AG08395 (cell line): ENCODE measurements around the gene BABAM2.

Experiments used
- DNase-seq: peaks from one replicate; pipeline ENCODE4 v3.0.0; 2012; ENCODE audit warnings: mixed read lengths, low spot score

Gene BABAM2

GRCh38 chr2:27912512-27912911 is 22.0 kb downstream of the BABAM2 start:
- no peak for DNase-seq

GRCh38 chr2:27914041-27914804 is 23.7 kb downstream of the BABAM2 start:
- peak; percentile 5 for DNase-seq

- DNase-seq, result no peak
Observed at GRCh38 chr2:27914805-27915175, 24.3 kb downstream of the BABAM2 start.

DNA sequence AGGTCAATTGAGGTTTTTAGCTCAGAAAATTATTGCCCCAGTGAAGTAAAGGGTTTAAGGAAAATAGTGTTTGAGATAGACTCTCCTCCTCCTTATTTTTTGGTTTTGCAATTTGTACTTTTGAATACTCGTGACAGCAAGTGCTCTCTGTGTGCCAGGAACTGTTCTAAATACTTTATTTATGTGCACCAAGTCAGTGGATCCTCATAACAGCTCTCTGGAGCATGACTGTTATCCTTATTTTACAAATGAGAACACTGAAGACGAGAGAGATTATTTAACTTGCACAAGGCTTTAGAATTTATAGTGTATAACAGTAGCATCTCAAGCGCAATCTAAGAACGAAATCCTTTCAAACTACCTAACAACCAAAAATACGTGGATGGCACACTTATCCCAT is 24.7 kb downstream of the BABAM2 start:
- DNase-seq, result no peak

GRCh38 chr2:27915874-27916273 is 25.3 kb downstream of the BABAM2 start:
- DNase-seq, result no peak

DNA sequence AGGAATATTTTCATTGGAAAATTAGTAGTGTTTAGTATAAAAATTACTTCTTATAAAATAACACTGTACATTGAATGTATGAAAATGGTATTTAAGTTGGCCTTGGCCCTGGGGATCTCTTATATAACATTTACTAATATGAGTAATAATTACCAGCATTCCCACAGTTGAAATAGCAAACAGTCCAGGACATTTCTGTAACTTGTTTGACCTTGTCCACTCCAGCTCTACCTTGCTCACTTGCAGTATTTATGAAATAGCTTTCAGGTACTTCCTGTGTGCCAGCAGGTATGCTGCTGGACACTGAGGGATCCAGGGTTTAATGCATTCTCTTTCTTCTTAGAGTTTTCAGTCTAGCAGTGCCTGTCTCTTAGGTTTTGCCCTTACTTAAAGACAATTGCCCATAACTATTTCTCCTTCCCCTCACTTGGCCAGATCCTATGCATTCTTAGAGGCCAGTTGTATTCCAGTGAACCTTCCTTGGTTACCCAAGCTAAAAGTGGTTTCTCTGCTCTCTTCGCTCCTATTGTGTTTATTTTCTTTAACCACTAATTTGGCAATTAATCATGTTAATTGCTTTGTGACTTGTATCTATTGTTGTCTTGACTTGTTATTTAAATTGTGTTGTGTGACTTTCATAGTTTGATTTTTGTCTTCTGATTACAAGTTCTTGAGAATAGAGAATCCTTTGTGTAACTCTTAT is 25.9 kb downstream of the BABAM2 start:
- no peak for DNase-seq

GRCh38 chr2:27920148-27920885 is 29.8 kb downstream of the BABAM2 start:
- DNase-seq, result no peak

- no peak for DNase-seq
Observed at GRCh38 chr2:27921424-27921823, 30.9 kb downstream of the BABAM2 start.

DNA sequence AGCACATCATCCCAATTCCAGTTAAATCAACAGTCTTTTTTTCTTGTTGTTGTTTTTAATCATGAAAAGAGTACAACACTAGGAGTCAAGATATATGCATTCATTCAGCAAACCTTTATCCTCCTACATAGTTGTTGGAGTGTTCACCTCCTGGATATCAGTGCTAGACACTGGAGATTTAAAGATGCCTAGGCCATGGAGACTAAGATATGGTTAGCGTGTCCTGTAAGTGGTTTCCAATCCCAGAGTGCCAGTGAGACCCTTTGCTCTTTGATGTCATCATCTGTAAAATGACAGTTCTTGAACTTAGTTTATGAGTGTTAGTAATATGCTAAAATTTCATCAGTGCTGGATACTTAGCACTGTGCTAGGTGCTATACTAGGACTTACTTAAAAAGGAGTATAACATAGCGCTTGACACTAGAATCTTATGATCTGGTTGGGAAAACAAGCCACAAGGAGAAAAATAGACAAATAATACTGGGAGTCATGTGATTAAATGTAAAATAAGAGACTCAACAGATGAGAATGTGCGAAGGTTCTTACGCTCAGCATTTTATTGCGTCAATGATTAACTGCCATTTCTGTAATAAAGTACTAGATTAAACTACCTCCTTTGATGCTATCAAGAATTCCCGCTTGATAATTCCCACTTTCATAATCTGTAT is 31.5 kb downstream of the BABAM2 start:
- DNase-seq, result no peak

- no peak for DNase-seq
Observed at GRCh38 chr2:27922842-27923241, 32.3 kb downstream of the BABAM2 start.

DNA sequence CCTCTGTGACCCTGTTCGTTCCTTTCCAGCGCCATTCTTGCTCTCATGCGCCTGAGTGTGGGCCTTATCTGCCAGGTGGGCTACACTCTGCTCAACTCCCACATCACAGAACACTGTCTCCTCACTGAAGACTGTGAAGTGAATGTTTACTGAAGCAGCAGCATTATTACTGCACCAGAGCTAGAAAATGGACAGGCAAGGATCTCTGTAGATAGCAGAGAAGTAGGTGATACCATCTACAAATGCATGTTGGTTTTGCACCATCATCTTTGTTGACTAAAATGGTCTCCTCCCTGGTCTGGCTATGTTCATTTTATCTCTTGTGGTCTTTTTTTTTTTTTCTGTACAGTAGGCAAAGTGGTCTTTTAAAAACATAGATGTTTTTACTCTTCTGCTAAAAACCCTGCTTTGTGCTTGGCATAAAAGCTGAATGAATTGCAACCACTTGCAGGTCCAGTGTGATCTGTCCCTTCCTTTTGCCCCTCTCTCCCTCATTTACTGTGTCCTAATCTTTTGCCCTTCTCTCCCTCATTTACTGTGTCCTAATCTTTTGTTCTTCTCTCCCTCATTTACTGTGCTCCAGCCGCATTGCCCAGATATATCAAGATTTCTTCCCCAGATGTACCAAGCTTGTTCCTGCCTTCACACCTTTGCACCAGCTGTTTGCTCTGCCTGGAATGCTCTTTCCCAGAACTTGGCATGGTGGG is 35.4 kb downstream of the BABAM2 start:
- DNase-seq, result no peak

DNA sequence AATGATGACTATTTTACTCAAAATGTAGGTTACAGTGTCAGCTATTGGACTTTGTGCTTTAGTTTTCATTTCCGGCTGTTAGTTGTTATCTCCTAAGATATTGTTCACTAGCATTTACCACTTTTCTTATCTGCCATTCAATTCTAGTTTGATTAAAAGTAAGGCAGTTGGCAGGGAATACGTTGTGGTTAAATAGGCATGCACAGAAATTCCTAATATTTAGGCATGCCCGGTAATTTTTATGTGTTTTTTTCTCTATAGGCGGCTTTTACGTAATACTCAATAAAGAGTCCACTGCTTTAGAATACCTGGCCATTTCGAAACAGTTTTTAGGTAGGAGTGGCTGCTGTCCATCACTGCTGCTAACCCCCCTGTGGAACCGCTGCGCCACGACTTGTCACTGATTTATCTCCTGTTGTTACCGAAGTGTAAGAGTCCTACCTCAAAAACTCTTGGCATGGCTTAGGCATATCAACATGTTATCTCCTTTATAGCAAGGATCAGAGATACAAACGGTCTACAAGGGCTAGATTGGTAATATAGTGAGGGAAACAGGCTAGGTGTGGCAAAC is 39.5 kb downstream of the BABAM2 start:
- DNase-seq, result no peak

- no peak for DNase-seq
Observed at GRCh38 chr2:27931361-27931950, 40.9 kb downstream of the BABAM2 start.

DNA sequence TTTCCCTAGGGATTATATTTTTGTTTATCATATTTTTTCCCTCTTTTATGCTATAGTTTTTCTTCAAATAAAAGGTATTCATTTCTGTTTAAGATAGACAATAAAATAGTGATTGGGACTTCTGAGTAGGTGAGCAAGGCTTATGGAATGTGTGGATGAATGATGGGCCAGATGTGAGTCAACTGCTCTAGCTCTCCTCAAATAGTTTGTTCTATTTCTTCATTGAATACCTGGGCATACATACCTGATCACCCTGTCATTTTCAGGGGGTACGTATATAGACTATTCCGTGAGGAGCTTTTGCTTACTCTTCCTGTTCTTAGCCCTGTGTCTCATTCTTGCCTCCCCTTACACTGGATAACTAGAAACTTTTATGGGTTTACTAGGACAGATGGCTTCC is 41.9 kb downstream of the BABAM2 start:
- peak; percentile 40 for DNase-seq

GRCh38 chr2:27935026-27935425 is 44.5 kb downstream of the BABAM2 start:
- DNase-seq, result no peak

DNA sequence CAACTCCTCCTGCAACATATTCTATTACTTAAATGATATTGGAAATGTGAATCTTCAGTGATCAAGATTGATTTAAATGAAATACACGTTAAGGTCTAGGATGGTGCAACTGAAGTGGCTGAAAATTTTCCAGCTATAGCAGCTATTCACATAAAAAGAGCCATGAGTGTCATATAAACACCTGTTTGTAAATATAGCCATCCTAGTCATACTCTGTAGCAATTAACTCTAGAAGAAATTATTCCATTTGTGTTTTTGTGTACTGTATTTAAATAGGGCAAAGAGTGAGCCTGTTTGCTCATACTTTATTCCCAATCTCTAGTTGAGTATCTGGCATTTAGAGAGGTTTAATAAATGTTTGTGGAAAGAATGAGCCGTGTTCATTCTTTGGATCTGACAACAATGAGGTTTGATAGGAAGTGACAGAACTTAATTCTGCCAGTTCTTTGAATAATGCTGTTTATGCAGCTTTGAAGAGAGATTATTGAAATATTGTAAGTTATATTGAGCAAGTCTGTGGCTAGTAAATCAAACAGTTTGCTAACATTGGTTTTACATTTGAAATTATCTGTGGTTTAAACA is 49.7 kb downstream of the BABAM2 start:
- DNase-seq, result no peak

- DNase-seq, result no peak
Observed at GRCh38 chr2:27940982-27941381, 50.5 kb downstream of the BABAM2 start.

GRCh38 chr2:27942612-27943547 is 52.4 kb downstream of the BABAM2 start:
- no peak for DNase-seq

DNA sequence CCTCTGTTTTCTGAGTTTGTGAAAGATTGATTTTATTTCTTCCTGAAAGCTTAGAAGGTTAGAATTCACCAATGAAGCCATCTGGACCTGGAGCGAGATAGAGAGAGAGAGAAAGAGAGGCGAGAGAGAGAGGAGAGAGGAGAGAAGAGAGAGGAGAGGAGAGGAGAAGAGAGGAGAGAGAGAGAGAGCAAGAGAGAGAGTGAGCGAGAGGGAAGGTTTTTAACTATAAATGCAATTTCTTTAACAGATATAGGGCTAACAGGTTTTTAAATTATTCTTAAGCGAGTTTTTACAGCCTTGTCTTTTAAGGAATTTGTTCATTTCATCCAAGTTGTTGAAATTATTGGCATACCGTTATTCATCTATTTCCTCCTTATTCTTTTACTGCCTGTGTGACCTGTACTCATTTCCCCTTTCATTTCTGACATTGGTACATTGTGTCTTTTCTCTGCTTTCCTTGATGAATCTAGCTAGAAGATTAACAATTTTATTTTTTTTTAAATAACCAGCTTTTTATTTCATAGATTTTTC is 56.1 kb downstream of the BABAM2 start:
- no peak for DNase-seq
